HG03575 (cell line): ENCODE results near the gene OCA2.

Experiments
- ATAC-seq: cut with Tn5 transposase; IDR thresholded peaks from one replicate; pipeline ENCODE4 v1.9.1; 2021; ENCODE audit not compliant: unreplicated experiment, insufficient number of reproducible peaks, low FRiP score; ENCODE audit errors: extremely low read depth

OCA2 gene

DNA sequence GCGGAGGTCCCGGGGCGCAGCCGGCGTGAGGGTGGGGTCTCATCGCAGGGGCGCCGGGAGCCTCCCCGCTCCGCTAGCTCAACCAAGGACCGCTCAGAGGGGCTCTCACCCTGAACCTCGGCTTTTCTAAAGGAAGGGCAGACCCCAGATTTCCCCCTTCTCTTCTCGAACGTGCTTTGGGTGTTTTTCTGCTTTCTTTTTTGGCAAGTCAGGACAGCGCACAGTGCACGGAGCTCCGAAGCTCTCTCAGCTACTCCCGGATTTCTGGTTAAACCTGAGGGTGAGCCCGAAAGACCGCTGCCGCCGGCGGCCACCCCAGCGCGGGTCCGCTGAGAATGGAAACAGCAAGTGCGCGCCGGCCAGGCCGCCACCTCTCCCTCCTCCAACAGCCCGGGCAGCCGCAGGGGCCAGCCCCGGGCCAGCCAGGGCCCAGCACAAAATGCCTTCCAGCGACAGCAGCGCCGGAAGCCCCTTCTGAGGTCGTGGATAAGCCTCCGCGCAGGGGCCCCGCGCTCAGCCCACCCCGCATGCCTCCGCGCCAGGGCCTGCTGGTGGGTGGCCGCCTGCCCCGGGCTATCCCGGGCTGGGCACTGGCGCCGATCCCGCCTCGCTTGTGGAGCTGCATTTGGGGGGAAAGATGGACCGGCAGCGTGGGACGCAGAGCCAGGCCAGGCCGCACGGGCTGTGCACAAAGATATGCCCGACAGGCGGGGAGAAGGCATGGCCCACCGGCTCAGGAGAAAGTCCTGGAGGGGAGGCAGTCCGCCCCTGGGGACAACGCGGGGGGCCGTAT lies 8.2 kb upstream of the OCA2 start:
- ATAC-seq: no peak

GRCh38 chr15:28106294-28107110 lies 7.4 kb upstream of the OCA2 start:
- no peak for ATAC-seq

- ATAC-seq: no peak
Observed at GRCh38 chr15:28105793-28106192, 6.7 kb upstream of the OCA2 start.

- ATAC-seq: no peak
Observed at GRCh38 chr15:28105224-28105791, 6.2 kb upstream of the OCA2 start.

DNA sequence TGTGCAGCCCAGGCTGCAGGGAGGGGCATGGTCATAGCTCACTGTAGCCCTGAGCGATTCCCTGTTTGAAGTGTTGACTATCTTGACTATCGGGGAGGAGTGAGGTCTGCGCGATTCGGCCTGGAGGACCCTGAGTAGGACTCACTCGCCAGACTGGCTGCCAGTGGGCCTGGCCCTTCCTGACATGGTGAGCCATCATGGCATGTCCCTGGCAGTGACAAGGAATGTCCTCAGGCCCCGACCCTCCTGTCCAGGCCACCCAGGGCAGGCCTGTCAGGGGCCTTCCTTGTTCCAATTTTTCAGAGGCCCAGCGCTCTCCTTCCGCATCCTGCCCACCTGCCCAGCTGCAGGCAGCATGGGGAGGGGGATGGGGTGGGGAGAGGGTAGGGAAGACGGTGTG lies 5.2 kb upstream of the OCA2 start:
- ATAC-seq: no peak

DNA sequence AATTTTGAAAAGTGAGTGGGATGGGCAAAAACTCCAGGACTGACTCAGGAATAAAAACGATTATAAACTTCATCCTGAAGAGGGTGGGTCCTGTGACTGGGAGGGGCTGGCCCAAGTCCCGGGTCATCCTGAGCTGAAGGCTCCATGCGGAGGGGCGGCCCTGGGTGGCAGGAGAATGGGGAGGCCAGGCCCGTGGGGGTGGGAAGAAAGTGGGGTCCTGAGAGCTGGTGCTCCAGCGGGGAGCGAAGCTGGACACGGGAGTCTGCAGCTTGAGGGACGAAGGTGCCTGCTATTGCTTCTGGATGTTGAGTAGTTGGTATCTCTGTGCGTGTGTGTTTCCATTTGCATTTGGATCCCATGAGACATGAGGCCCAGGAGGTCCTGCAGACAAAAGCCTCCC lies 4.7 kb upstream of the OCA2 start:
- no peak for ATAC-seq

- ATAC-seq: no peak
Observed at GRCh38 chr15:28101983-28102441, 2.9 kb upstream of the OCA2 start.

DNA sequence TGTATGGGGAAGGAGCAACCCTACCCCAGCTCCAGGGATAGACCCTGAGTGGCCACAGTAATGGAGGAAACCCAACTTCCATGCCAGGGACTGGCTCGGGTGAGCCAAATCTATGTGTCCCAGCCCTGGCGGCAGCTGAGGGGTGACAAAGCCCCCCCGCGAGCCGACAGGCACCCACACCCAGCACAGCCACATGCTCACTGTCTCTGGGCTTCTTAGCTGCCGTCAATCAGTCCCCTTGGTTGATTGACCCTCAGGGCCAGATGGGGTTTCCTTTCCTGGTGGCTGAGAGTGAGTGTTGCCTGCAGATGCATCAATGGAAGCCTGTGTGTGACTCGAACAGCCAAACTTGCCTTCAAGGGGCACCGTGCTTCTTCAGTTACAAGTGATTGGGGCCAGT lies 2.1 kb upstream of the OCA2 start:
- no peak for ATAC-seq

DNA sequence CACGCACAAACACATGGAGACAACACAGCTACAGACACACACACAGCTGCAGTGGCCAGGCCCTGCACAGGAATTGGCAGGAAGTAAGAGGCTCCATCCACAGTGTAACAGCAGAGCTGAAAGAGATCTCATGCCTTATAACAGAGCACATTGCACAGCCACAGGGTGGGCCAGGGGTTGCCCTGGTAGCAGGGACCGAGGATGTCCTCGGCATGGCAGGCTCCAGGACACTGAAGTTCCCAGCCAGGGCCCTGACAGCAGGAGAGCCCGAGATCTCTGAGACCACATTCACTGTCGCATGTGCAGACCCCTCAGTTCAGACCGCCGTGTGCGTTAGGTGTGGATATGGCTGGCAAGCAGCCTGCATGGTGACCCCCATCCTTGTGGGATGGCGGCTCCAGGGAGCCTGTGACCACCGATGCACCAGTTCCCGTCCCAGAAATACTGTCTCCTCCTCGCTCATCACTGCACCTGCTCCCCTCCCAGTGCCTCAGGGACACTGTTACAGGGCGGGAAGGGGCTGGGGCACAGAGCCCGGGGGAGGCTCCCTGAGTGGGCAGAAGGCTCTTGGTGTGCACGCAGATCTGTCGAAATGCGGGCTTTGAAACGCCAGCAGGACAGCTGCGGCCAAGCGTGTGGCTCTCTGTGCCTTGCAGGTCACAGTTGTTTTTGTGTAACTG lies 1.5 kb upstream of the OCA2 start:
- ATAC-seq: no peak

DNA sequence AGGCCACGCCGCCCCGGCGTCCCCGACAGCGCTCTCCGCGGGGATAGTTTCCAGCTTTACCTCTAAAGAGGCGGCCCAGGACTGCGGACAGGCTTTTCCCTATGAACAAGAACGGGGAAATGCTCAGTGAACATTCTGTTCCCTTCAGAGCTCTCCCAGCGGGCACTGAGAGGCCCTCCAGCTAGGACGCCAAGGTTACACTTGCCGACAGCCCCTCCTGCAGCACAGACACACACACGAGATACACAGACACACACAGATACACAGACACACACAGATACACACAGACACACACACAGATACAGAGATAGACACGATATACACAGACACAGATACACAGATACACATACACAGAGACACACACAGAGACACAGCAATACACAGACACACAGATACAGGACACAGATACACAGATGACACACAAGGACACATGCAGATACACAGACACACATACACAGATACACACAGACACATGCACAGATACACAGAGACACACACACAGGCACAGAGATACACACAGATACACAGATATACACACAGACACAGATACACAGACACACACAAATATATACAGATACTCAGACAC lies 533 bp upstream of the OCA2 start:
- ATAC-seq: no peak

DNA sequence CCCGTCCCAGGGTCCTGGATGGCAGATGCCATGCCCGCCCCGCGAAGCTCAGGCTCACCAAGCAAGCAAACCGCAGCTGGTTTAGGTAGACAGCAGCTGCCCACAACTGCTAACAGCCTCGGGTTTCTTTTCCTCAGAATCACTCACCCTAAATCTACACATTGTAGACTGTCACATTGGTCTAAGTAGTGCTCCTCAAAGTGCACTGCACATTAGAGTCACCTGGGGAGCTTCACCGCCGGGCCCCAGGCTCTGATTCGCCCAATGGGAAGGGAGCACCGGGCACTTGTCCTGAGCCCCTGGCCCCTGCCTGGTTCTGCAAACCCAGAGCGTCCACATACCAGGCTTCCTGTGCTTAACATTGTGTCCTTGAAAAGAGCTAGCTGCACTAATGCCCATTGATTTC lies 752 bp downstream of the OCA2 start:
- ATAC-seq: no peak

GRCh38 chr15:28097656-28098359 lies 1.3 kb downstream of the OCA2 start:
- ATAC-seq: no peak

DNA sequence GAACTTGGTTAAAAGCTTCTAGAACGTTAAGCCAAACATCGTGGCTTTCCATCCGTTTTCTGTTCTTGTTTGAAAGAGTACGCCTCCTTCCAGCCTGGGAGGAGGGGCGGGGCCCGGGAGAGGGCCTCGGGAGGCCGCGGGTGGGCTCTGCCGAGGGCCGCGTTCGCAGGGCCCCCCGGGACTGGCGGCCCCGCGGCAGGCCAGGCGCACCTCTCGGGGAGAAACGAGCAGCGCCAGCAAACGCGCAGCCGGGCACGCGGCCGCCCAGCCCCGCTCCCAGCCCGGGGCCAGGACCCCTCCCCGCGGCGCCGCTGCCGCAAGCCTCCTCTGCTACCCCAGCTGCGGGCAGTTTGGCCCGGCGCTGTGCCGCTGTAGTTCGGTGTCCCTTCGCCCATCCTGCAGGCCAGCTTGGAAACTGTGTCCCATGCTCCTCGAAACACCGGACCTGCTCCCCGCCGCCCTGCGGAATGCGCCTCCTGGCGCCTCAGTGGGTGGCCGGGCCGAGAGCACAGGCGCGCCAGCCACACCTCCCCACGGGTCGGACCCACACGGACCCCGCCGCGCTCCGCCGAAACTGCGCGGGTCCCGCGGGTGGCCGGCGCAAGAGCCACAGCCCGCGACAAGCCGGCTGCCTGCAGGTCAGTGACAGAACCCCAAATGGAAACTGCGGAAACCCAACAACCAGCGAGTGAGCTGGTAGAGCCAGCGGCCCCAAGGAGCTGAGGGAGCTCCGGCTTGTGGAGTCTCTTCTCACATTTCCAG lies 2.3 kb downstream of the OCA2 start:
- ATAC-seq: no peak

DNA sequence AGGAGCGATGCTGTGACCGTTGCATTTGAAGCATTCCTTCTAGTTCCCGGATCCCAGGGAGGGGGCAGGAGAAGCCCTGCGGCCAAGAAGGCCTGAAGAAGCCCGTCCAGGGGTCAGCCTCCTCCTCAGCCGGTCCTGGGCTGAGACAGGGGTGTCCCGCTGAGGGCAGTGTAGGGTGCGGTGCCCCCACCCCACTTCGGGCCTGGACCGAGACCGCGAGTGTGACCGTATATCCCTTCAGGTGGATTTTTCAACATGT lies 2.8 kb downstream of the OCA2 start:
- ATAC-seq: no peak

DNA sequence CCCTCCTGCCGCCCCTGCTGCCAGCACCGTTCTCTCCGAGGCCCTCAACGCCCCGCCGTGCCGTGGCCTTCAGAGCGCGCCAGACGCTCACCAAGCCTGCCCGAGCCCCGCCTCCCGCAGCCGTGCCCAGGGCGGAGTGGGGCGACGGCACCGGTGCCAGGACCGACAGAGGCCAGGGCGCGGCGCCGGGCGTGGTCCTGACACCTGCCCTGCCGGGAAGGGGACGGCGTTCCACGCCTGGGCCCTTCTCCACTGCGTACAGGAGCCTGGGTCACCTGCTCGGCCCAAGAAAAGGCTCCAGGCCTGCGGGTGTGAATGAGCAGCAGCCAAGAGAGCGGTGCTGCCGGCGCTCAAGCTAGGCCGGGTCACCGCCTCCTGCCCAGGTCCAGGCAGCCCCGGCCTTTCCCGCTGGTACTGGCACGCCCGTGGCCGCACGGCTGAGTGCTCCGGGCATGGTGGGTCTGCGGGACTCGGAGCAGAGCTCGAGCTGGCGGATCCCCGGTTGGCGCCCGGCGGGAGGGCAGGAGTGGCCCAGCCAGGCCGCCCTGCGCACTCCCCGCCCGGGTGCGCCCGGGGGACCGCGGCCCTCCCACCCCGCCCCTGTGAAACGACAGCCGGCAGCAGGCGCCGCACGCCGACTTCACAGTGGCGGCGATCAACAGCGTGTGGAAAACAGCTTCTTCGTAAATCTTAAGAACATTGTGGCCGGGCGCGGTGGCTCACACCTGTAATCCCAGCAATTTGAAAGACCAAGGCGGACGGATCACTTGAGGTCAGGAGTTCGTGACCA lies 4.2 kb downstream of the OCA2 start:
- ATAC-seq: no peak

GRCh38 chr15:28093752-28094535 lies 5.2 kb downstream of the OCA2 start:
- no peak for ATAC-seq

DNA sequence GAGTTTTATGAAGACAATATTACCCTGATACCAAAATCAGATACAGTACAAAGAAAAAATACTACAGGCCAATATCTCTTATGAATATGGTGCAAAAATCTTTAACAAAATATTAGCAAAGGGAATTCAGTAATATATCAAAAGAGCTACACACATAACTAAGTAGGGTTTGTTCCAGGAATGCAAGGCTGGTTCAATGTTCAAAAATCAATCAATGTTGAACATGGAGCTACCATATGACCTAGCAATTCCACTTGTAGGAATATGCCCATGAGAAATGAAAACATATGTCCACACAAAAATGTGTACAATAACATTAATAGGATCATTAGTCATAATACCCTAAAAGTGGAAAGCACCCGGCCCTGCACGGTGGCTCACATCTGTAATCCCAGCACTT lies 7.8 kb downstream of the OCA2 start:
- ATAC-seq: no peak
